T-helper 17 cell (primary cell): ENCODE results near the gene GZMB. TPM values are rescaled to one million over a fixed set of nuclear protein-coding genes. Genes with fewer than 3 reads are reported as not detected.
"Not testable (repeated sequence)": the region's sequence is repeated elsewhere in the genome, so short reads cannot be mapped to it uniquely, and the experiment has no call there.

Source experiments
- ATAC-seq: fragments of 150-1000 bp; cut with Tn5 transposase; 2 replicates; pipeline ENCODE4 v1.10.0; 2021; ENCODE audit warnings: mild to moderate bottlenecking, moderate library complexity
- DNase-seq, 3 donors: peaks; one replicate each; pipeline versions ENCODE4 v3.0.0 to v3.0.0-alpha.2; 2020 to 2021
- H3K9me3 ChIP-seq: one replicate; pipeline ENCODE4 v1.7.0; 2013; ENCODE audit warnings: low read length, mild to moderate bottlenecking; ENCODE audit not compliant: control insufficient read depth, poor library complexity, severe bottlenecking
- H3K27ac Mint-ChIP-seq: one replicate; pipeline ENCODE4 v1.8.0; 2022; ENCODE audit warnings: mild to moderate bottlenecking, moderate library complexity, mixed read lengths
- H3K27me3 Mint-ChIP-seq: one replicate; pipeline ENCODE4 v1.8.0; 2022; ENCODE audit warnings: mixed read lengths
- H3K36me3 Mint-ChIP-seq: one replicate; pipeline ENCODE4 v1.8.0; 2022; ENCODE audit warnings: low read depth, mixed read lengths
- H3K4me1 Mint-ChIP-seq: one replicate; pipeline ENCODE4 v1.8.0; 2022; ENCODE audit warnings: mild to moderate bottlenecking, mixed read lengths
- H3K4me3 Mint-ChIP-seq: one replicate; pipeline ENCODE4 v1.8.0; 2022; ENCODE audit warnings: mild to moderate bottlenecking, moderate library complexity, mixed read lengths
- total RNA-seq, 4 donors: library from RNA in 2 of 4; stranded (reverse) in 2 of 4; gene quantifications; one replicate each; pipeline ENCODE4 v1.2.3 and lab custom pipeline; 2022 to 2026

Gene GZMB
- total RNA-seq, 2 donors from 2014 or later = 0.82 TPM; not detected in 1

- Mint-ChIP-seq H3K4me3 (no peak overlapping the region), H3K27me3 (no peaks in the 10 kb centered on the region), H3K4me1 (peaks cover under 1% of the 10 kb centered on the region), H3K27ac (no peak overlapping the region), H3K36me3 (no peaks in the 10 kb centered on the region)
- ATAC-seq (no peak), DNase-seq (no peak)
- H3K9me3 ChIP-seq = no peaks in the 10 kb centered on the region
Observed at GRCh38 chr14:24613747-24614146, 20.2 kb downstream of the GZMB start.

GRCh38 chr14:24613241-24613640 is 20.7 kb downstream of the GZMB start:
- DNase-seq = no peak
- Mint-ChIP-seq H3K4me3 (no peak overlapping the region), H3K27me3 (no peaks in the 10 kb centered on the region), H3K4me1 (peaks cover 2% of the 10 kb centered on the region), H3K27ac (no peak overlapping the region), H3K36me3 (no peaks in the 10 kb centered on the region)
- ATAC-seq = no peak
- H3K9me3 ChIP-seq = no peaks in the 10 kb centered on the region

DNA sequence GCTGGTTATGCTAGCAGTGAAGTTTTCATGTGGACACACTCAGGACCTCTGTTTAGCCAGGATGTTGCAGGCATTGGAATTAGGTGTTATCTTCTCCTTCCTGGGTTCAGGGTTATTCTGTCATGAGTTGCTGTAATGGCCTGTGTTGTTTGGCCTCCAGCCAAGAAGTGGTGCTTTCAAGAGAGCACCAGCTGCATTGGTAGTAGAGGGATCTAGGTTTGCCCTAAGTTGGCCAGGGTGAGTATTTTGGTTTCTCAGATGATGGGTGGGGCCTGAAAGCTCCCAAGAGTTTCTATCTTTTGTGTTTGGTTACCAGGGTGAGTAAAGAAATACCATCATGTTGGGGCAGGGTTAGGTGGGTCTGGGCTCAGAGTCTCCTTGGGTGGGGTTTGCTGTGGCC is 21.8 kb downstream of the GZMB start:
- Mint-ChIP-seq H3K36me3 (no peaks in the 10 kb centered on the region), H3K4me1 (peaks cover 5% of the 10 kb centered on the region), H3K4me3 (no peak overlapping the region), H3K27ac (no peak overlapping the region), H3K27me3 (no peaks in the 10 kb centered on the region)
- ATAC-seq = no peak
- H3K9me3 ChIP-seq = no peaks in the 10 kb centered on the region
- no peak for DNase-seq

DNA sequence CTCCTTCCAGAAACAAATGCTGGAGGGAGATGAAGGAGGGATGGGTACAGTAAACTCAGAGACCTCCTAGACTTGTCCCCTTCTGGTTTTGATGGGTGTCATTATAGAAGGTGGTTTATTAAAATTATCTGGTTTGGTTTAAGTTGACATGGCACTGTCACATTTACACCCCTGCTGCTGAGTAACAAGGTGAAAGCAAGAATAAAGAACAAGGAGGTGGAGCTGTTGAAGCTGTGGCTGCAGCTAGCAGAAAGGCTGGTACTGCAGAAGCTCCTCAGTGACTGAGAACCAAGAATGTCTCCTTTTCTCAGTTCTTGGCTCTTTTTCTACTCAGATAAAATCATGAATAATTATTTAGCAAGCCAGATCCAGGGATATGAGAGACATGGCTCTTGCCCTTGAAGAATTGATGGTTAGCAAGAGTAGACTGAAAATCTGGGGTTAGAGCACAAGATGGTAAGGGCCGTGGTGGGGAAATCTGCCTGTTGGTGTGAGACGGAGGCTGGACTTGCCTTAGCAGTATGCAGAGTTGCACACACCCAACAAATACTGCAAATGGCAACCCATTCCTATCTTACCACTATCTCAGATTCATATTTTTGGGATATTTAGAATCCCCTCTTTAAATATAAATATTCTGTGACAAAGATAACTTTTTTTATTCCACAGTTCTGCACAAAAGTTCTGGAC is 24.2 kb downstream of the GZMB start, which contains the start of gene GZMH:
Gene GZMH, minus strand, starts transcription at position 31 of the 690 bp plus-strand sequence. CDS start 72 bp downstream, outside the sequence.
- no peaks in the 10 kb centered on the region for H3K36me3 Mint-ChIP-seq
- DNase-seq (no peak), ATAC-seq (no peak)
- H3K4me1 Mint-ChIP-seq = peaks cover 11% of the 10 kb centered on the region
- H3K27ac Mint-ChIP-seq = no peak within 1 kb of the TSS
- H3K27me3 Mint-ChIP-seq = peaks cover 9% of the 10 kb centered on the region
- no peaks in the 10 kb centered on the region for H3K9me3 ChIP-seq
- H3K4me3 Mint-ChIP-seq = no peak within 1 kb of the TSS

DNA sequence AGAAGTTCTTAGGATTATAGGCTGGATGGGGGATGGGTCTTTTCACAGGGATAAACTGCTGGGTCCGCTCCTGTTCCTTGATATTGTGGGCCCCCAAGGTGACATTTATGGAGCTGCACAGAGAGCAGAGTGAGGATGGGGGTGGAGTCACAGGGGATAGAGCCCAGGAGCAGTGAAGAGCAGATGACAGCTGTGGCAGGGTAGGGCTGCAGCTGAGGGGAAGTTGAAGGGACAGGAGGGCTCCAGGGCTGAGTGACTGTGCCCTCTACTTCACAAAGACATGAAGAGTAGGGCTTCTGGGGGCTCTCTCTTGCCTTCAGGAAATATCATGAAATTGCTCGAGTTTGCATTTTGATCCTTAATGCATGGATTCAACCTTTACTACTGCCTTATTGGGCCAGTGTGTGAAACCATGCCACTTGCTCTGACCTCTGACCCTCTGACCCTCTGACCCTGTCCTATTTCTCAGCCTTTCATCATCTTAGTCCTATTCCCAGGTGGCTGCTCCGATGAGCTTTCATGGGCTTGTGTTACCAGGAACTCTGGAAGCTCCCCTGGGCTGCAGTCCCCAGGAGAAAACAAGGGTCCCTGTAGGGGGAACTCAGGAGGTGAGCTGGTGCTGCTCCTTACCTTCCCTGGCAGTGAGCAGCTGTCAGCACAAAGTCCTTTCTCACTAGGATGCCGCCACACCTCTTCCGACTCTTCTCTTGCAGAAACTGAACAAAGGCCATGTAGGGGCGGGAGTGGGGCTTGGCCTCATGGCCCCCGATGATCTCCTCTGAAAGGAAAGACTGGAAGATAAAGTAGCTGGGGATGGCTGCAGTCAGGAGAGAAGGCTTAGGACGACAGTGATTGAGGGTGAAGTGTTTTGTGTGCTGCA is 26.1 kb downstream of the GZMB start:
- peaks cover 11% of the 10 kb centered on the region for H3K4me1 Mint-ChIP-seq
- no peak overlapping the region for H3K4me3 Mint-ChIP-seq
- no peak for ATAC-seq

GRCh38 chr14:24607081-24607480 is 26.9 kb downstream of the GZMB start:
- DNase-seq (no peak), ATAC-seq (no peak)
- Mint-ChIP-seq H3K4me1 (peaks cover 11% of the 10 kb centered on the region), H3K27ac (peak overlapping the region; percentile 61), H3K4me3 (no peak overlapping the region), H3K36me3 (no peaks in the 10 kb centered on the region), H3K27me3 (peaks cover 19% of the 10 kb centered on the region)
- no peaks in the 10 kb centered on the region for H3K9me3 ChIP-seq

More for the DNA sequence above, 26.1 kb downstream of the GZMB start:
- peak overlapping the region; percentile 61 for H3K27ac Mint-ChIP-seq
- H3K9me3 ChIP-seq = no peaks in the 10 kb centered on the region
- DNase-seq = no peak
- H3K36me3 Mint-ChIP-seq = no peaks in the 10 kb centered on the region
- H3K27me3 Mint-ChIP-seq = peaks cover 18% of the 10 kb centered on the region

DNA sequence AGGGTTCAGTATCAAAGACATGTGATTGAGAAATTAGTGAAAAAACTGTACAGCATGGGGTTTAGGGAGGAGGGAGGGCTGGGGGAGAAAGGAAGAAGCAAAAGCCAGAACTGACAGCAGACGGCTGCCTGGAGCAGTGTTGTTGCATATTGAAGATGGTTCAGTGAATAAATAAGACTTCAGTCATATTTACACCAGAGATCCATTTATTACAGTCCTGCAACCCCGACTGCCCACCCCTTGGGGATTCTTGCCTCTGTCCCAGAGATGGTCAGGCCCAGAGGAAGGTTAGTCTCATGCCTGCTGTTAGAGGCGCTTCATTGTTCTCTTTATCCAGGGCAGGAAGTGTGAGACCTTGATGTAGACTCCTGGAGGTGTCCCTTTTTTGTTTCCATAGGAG is 27.7 kb downstream of the GZMB start:
- no peak for ATAC-seq
- Mint-ChIP-seq H3K4me3 (no peak overlapping the region), H3K36me3 (no peaks in the 10 kb centered on the region), H3K27ac (peak overlapping the region; percentile 56), H3K4me1 (peaks cover 11% of the 10 kb centered on the region), H3K27me3 (peaks cover 23% of the 10 kb centered on the region)
- DNase-seq = no peak
- H3K9me3 ChIP-seq = no peaks in the 10 kb centered on the region

DNA sequence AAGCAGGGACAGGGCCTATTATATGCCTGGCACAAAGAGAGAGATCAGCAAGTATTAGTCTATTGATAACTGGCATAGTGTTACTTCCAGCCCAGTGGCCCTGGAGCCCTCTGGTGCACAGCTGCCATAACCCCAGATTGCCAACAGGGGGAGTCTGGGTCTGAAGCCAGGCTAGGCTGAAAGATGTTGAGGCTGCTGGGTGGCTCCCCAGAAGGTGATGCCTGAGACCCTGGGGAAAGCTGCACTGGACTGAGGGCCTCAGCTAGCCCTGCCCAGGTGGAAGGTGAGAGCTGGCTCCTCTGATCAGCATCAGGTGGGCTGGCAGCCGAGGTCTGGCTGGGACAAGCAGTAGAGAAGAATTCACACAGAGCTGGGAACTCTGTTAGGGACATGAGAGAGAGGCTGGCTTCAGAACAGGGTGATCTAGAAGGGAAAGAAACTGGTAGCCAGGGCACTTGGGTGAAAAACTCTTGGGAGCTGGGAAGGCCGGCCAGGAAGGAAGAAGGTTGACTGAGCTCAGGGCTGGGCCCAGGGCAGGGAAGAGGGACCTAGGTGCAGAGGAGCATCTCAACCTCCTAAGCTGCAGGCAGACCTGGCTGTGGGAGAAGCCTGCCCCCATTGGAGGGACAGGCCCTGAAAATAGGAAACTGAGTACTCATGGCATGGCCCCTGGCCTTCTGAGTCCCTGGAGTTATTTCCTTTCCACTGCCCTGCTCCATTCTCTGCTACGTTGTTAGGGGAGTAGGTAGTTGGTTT is 28.4 kb downstream of the GZMB start:
- H3K9me3 ChIP-seq = no peaks in the 10 kb centered on the region
- peak overlapping the region; percentile 56 for H3K27ac Mint-ChIP-seq
- H3K4me1 Mint-ChIP-seq = peaks cover 11% of the 10 kb centered on the region
- ATAC-seq = peak; percentile 88
- no peaks in the 10 kb centered on the region for H3K36me3 Mint-ChIP-seq
- peak in 2 of 3 donors; percentile 18 to 53 for DNase-seq
- peak overlapping the region; percentile 15 for H3K4me3 Mint-ChIP-seq
- H3K27me3 Mint-ChIP-seq = peaks cover 24% of the 10 kb centered on the region

DNA sequence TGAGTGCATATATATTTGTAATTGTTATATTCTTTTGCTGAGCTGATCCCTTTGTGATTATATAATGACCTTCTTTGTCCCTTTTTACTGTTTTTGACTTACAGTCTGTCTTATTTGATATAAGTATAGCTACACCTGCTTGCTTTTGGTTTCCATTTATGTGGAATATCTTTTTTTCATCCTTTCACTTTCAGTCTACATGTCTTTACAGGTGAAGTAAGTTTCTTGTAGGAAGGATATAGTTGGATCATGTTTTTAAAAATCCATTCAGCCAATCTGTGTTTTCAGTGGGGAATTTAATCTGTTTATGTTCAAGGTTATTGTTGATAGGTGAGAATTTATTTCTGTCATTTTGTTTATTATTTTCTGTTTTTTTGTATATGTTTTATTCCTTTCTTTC is 36.6 kb downstream of the GZMB start:
- H3K36me3 Mint-ChIP-seq = peaks cover 3% of the 10 kb centered on the region
- H3K4me1 Mint-ChIP-seq = no peaks in the 10 kb centered on the region
- ATAC-seq = no peak
- no peak overlapping the region for H3K27ac Mint-ChIP-seq
- no peak overlapping the region for H3K4me3 Mint-ChIP-seq
- peaks cover 12% of the 10 kb centered on the region for H3K27me3 Mint-ChIP-seq
- no peak for DNase-seq
- H3K9me3 ChIP-seq = no peaks in the 10 kb centered on the region

DNA sequence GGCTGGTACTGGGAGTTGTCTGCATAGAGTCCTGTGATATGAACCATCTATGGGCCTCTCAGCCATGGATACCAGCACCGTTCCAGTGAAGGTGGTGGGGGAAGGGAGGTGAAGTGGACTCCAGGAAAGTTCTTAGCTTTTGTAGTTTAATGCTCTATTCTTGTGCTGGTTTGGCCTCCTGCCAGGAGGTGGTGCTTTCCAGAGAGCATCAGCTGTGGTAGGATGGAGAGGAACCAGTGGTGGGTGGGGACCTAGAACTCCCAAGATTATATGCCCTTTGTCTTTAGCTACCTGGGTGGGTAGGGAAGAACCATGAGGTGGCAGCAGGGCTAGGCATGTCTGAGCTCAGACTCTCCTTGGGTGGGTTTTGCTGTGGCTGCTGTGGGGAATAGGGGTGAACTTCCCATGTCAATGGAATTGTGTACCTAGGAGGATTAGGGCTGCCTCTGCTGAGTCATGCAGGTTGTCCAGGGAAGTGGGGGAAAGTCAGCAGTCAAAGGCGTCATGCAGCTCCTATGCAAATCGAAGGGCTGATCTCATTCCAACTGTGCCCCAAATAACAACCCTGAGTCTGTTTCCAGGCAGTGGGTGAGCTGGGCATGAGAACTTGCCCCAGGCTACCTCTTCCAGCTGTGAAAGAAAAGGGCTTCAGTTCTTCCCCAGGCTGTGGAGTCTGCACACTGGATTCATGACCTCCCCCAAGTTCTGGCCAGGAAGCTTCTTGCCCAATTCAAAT is 38.7 kb downstream of the GZMB start:
- H3K9me3 ChIP-seq = no peaks in the 10 kb centered on the region
- ATAC-seq (no peak), DNase-seq (no peak)
- Mint-ChIP-seq H3K36me3 (peaks cover 1% of the 10 kb centered on the region), H3K4me3 (no peak overlapping the region), H3K27ac (no peak overlapping the region), H3K4me1 (no peaks in the 10 kb centered on the region), H3K27me3 (peaks cover 2% of the 10 kb centered on the region)

- H3K36me3 Mint-ChIP-seq, H3K9me3 ChIP-seq, DNase-seq, ATAC-seq, H3K27me3 Mint-ChIP-seq, H3K4me3 Mint-ChIP-seq, H3K4me1 Mint-ChIP-seq, H3K27ac Mint-ChIP-seq: not testable (repeated sequence)
Observed at GRCh38 chr14:24591004-24591403, 43.0 kb downstream of the GZMB start.

GRCh38 chr14:24584402-24584801 is 49.6 kb downstream of the GZMB start:
- H3K27me3 Mint-ChIP-seq, H3K4me3 Mint-ChIP-seq, H3K4me1 Mint-ChIP-seq, ATAC-seq, H3K9me3 ChIP-seq, H3K36me3 Mint-ChIP-seq, DNase-seq, H3K27ac Mint-ChIP-seq: not testable (repeated sequence)
